Thyroid gland (tissue), 4 donors: ENCODE measurements around the gene CNTN3. TPM values are rescaled to one million over a fixed set of nuclear protein-coding genes. Genes with fewer than 3 reads are reported as not detected.

ENCODE experiments used
- DNase-seq, 2 donors: peaks; one replicate each; pipeline ENCODE4 v3.0.0-alpha.2; 2019
- H3K27ac ChIP-seq, 3 donors: fragments of 200-600 bp; sonication (generic); 1 replicate in 2 of 3; 2 replicates in 1 of 3; pipeline ENCODE4 v1.5.1; 2016 to 2019; ENCODE audit warnings: mild to moderate bottlenecking in 1 of 3, moderate library complexity in 1 of 3
- H3K27me3 ChIP-seq: fragments of 200-600 bp; sonication (generic); one replicate; pipeline ENCODE4 v1.5.1; 2019
- H3K36me3 ChIP-seq, 2 donors: fragments of 200-600 bp; sonication (generic); one replicate each; pipeline ENCODE4 v1.5.1; 2016 to 2019
- H3K4me1 ChIP-seq, 2 donors: fragments of 200-600 bp; sonication (generic); one replicate each; pipeline ENCODE4 v1.5.1; 2017 to 2019
- H3K4me3 ChIP-seq, 3 donors: fragments of 200-600 bp; sonication (generic); replicated peaks in 1 of 3; 1 replicate in 2 of 3; 2 replicates in 1 of 3; pipeline ENCODE4 v1.5.1; 2016; ENCODE audit warnings: mild to moderate bottlenecking in 1 of 3
- H3K9me3 ChIP-seq: fragments of 200-600 bp; sonication (generic); one replicate; pipeline ENCODE4 v1.5.1; 2017
- POLR2A ChIP-seq, 2 donors: fragments of 450-650 bp; IDR thresholded peaks; one replicate each; pipeline ENCODE4 v1.6.1; 2017; ENCODE audit warnings: antibody characterized with exemption in 2 of 2, mild to moderate bottlenecking in 2 of 2, moderate library complexity in 1 of 2
- WGBS, 2 donors: methylation state at CpG; one replicate each; pipeline ENCODE4 v1.1.5; 2017; 5-methylcytosine and 5-hydroxymethylcytosine counted together
- intact Hi-C: fragments of 100-400 bp; cut with DNase I; formaldehyde crosslinking; loops from one replicate; pipeline ENCODE4 v1.15.1; 2023
- total RNA-seq, 4 donors: library from RNA; depleted of rRNA; stranded (reverse); fragments of >200 nt; gene quantifications; one replicate each; pipeline ENCODE4 v1.2.3, GENCODE V29; 2016
- TF ChIP-seq, protein P1 (sequence below), 6 experiments: fragments of 200-600 bp in 3 of 6; fragments of 450-650 bp in 3 of 6; sonication (generic) in 3 of 6; IDR thresholded peaks; one replicate each; pipeline ENCODE4 v1.5.1; 2016 to 2019; ENCODE audit warnings: antibody characterized with exemption in 6 of 6, mild to moderate bottlenecking in 2 of 6, inconsistent platforms in 1 of 6, moderate library complexity in 1 of 6

The CNTN3 gene
- total RNA-seq, 4 donors from 2014 or later = 1.5 to 5.5 (median 4.7) TPM

DNA sequence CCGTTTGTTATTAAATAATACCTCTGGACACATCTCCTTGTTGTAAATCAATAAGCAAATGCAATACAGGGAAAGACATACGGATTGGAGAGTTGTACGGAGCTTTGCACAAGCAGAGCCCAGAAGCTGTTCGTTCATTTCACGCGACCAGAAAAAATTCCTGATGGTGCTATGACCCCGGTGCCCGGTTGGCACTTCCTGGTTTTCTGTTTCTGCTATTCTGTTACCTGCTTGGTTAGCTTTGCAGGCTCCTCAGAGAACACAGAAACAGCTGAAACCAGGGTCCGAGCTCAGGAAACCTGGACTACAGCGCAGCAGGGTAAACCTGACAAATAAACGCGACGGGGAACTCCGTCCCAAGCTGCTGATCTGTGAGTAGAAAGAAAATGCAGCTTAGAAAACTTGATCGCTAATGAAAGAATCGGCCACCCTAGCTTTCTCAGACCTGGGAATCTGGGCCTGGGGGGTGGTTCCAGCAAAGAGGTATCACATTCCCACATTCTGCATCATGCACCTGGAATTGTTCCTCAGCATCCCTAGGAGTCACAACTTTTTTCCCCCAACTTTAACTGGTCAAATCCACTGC is 845 bp downstream of the CNTN3 start:
- Histone ChIP-seq H3K27ac (no peak overlapping the region), H3K4me3 (peak overlapping the region in 2 of 3 donors; percentile 13 to 24), H3K36me3 (no peaks in the 10 kb centered on the region), H3K4me1 (no peaks in the 10 kb centered on the region), H3K27me3 (no peaks in the 10 kb centered on the region), H3K9me3 (no peaks in the 10 kb centered on the region)
- intact Hi-C loops = no loop called here
- DNase-seq = peak; percentile 30 to 33
- 12 to 13% methylated on average over 16 of the region's 16 CpGs for WGBS, 2 donors
- TF ChIP-seq, protein P1, sequence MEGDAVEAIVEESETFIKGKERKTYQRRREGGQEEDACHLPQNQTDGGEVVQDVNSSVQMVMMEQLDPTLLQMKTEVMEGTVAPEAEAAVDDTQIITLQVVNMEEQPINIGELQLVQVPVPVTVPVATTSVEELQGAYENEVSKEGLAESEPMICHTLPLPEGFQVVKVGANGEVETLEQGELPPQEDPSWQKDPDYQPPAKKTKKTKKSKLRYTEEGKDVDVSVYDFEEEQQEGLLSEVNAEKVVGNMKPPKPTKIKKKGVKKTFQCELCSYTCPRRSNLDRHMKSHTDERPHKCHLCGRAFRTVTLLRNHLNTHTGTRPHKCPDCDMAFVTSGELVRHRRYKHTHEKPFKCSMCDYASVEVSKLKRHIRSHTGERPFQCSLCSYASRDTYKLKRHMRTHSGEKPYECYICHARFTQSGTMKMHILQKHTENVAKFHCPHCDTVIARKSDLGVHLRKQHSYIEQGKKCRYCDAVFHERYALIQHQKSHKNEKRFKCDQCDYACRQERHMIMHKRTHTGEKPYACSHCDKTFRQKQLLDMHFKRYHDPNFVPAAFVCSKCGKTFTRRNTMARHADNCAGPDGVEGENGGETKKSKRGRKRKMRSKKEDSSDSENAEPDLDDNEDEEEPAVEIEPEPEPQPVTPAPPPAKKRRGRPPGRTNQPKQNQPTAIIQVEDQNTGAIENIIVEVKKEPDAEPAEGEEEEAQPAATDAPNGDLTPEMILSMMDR (IDR thresholded peaks at IDR 0.05) = no peak
- TF ChIP-seq POLR2A (IDR thresholded peaks at IDR 0.05) = no peak

DNA sequence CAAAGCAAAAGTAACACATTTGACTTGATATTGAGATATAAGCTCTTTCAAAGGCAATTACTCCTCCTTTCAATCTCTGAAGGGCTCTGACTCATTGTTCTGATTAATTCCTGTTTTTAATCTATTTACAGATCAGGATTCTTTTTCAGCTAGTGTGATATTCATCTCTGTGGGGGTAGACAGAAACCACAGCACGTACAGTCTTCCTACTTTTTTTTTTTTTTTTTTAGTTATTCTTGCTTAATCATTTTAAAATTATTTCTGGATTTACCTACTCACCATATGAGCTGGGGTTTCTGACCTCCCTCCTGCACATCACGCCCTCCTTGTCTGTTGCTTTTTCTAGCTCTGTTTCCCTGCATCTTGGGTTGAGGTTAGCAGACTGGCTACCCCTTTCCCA is 1.4 kb downstream of the CNTN3 start:
- intact Hi-C loops = no loop called here
- no peak for DNase-seq
- TF ChIP-seq POLR2A (IDR thresholded peaks at IDR 0.05) = no peak
- TF ChIP-seq, protein P1 (IDR thresholded peaks at IDR 0.05) = no peak

DNA sequence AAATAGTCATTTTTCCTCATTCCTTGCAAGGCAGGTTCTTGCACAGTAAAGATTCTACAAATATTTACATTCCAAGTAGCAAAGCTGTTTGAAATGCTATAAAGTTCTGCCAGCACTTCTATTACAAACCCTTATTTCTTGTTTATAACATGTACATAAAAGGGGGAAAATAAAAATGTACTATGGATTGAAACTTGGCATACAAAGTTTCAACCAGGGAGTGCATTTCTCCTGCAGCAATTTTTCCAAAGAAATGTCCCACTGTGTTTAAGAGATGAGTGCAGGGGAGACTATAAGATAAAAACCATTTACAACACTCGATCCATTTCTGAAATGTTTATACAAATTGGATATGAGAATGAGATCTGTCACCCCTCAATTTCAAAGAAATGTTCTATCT is 3.3 kb downstream of the CNTN3 start:
- Histone ChIP-seq H3K9me3 (no peaks in the 10 kb centered on the region), H3K36me3 (no peaks in the 10 kb centered on the region), H3K4me1 (no peaks in the 10 kb centered on the region), H3K4me3 (no peak overlapping the region), H3K27ac (no peak overlapping the region), H3K27me3 (no peaks in the 10 kb centered on the region)
- intact Hi-C loops = no loop called here
- TF ChIP-seq POLR2A (IDR thresholded peaks at IDR 0.05) = no peak
- DNase-seq = no peak
- 70 to 80% methylated on average over 1 of the region's 1 CpG for WGBS, 2 donors

More for the DNA sequence above, 1.4 kb downstream of the CNTN3 start:
- Histone ChIP-seq H3K27me3 (no peaks in the 10 kb centered on the region), H3K4me1 (no peaks in the 10 kb centered on the region), H3K4me3 (peak overlapping the region in 1 of 3 donors; percentile 24), H3K27ac (no peak overlapping the region), H3K36me3 (no peaks in the 10 kb centered on the region), H3K9me3 (no peaks in the 10 kb centered on the region)
- 49 to 52% methylated on average over 2 of the region's 2 CpGs for WGBS, 2 donors

DNA sequence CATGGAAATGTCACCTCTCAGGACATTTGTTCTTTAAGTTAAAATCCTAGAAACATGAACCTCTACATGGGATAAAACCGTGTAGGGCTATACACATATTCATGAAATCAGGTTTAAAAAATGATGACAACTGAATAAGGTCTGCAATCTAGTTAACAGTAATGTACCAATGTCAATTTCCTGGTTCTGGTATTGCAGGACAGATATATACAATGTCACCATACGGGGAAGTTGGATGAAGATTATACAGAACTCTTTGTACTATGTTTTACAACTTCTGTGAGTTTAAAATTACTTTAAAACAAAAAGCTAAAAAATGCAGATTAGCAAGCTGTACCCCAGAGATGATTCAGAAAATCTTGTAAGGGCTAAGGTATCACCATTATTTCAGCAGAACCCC is 6.7 kb downstream of the CNTN3 start:
- Histone ChIP-seq H3K36me3 (no peaks in the 10 kb centered on the region), H3K27me3 (no peaks in the 10 kb centered on the region), H3K9me3 (no peaks in the 10 kb centered on the region), H3K4me1 (no peaks in the 10 kb centered on the region), H3K27ac (no peak overlapping the region), H3K4me3 (no peak overlapping the region)
- TF ChIP-seq, protein P1 (IDR thresholded peaks at IDR 0.05) = no peak
- TF ChIP-seq POLR2A (IDR thresholded peaks at IDR 0.05) = no peak
- 84 to 87% methylated on average over 2 of the region's 2 CpGs for WGBS, 2 donors
- intact Hi-C loops = no loop called here
- no peak for DNase-seq

DNA sequence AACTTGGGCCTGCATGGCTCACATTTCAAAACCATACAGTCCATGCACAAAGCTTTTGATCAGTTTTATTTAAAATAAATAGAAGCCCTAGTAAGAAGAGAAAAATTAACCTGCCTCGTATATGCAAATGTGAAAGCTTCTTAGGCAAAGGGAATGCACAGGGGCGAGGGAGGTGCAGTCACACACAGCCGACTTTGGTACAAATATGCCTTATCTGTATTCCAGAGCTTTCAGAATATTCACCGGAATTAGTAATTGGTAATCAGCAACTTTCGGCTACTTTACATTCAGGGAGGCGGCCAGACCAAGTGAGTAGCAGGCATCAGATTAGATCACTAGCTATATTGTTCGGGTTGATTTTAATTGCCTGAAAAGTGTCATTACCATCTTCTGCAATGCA is 7.5 kb downstream of the CNTN3 start:
- WGBS, 2 donors = 96 to 97% methylated on average over 7 of the region's 7 CpGs
- TF ChIP-seq, protein P1 (IDR thresholded peaks at IDR 0.05) = no peak
- TF ChIP-seq POLR2A (IDR thresholded peaks at IDR 0.05) = no peak
- Histone ChIP-seq H3K9me3 (no peaks in the 10 kb centered on the region), H3K27me3 (no peaks in the 10 kb centered on the region), H3K36me3 (no peaks in the 10 kb centered on the region), H3K4me1 (no peaks in the 10 kb centered on the region), H3K27ac (no peak overlapping the region), H3K4me3 (no peak overlapping the region)
- no peak for DNase-seq
- intact Hi-C loops = no loop called here
